CD4-positive, alpha-beta T cell treated with Interleukin-1 beta for 1 hour (primary cell): Measurements from ENCODE around the gene SH3GL3.

ENCODE experiments used
- DNase-seq, 2 donors: peaks; one replicate each; pipeline ENCODE4 v3.0.0-alpha.2; 2020 to 2022

SH3GL3 gene

DNA sequence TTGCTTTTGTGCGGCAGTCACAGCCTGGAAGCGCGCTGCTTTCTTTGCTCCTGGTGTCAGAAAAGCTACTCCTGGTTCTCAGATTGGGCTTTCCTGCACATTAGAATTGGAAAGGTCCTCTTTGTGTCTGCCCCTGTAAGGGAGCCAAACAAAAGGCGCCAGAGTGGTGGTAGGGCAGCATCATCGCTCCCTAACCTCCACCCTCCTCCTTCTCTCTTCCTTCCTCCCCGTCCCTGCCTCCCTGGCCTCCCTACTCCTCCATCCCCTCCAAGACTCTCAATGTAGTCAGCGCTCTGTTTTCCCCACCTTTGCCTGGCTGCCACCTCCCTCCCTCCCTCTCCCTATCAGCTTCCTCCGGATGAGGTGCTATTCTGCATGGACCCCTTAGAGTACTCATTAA, 65.3 kb downstream of the SH3GL3 start:
- no peak for DNase-seq

DNA sequence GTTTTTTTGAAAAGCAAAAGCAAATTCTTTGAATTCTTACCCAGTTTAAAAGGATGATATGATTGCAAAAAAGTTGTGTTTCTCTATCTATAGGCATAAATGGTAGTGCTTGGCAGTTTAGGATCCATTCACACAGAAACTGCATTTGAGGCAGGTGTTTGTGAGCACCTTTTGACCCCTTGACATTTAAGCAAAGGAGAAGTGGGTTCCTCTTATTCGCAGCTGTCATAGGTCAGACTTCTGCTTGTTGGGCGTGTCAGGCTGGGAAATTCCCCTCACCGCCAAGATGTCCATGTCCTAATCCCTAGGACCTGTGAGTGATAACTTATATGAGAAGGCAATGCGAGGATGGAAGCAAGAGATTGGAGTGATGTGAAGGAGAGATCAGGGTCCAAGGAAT, 67.4 kb downstream of the SH3GL3 start:
- no peak for DNase-seq

DNA sequence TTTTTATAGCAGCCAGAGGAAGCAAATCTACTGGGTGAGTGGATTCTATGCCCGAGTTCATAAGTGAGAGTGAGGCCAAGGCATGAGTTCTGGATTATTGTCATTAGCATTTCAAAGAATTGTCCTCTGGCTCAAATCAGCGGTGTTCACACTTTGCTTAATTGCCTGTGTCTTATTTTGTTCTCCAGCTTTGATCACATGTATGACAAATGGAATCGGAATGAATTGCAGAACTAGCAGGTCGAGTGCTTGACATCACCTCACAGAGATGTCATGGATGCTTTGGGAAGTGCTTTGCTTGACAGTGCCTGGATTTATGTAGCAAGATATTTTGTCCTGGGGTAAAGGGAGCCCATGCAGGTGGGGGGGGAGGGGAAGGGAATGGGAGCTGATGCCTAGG, 68.0 kb downstream of the SH3GL3 start:
- DNase-seq, result no peak

DNA sequence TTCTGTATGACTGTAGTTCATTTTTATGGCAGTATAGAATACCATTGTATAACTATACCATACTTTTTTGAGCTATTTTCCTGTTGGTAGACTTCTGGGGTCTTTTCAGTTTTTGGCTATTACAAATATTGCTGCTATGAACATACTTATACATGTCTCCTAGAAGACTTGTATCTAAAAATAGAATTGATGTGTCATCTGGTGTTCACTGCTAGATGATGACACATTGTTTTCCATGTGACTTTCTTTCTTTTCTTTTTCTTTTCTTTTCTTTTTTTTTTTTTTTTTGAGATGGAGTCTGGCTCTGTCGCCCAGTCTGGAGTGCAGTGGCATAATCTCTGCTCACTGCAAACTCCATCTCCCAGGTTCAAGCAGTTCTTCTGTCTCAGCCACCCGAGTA, 69.8 kb downstream of the SH3GL3 start:
- DNase-seq, result no peak

DNA sequence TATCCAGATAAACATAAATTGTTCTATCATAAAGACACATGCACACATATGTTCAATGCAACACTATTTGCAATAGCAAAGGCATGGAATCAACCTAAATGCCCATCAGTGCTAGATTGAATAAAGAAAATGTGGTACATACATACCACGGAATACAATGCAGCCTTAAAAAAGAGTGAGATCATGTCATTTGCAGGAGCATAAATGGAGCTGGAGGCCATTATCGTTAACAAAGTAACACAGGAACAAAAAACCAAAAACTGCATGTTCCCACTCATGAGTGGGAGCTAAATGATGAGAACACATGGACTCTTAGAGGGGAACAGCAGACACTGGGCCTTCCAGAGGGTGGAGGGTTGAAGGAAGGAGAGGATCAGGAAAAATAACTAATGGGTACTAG, 79.2 kb downstream of the SH3GL3 start:
- no peak for DNase-seq

DNA sequence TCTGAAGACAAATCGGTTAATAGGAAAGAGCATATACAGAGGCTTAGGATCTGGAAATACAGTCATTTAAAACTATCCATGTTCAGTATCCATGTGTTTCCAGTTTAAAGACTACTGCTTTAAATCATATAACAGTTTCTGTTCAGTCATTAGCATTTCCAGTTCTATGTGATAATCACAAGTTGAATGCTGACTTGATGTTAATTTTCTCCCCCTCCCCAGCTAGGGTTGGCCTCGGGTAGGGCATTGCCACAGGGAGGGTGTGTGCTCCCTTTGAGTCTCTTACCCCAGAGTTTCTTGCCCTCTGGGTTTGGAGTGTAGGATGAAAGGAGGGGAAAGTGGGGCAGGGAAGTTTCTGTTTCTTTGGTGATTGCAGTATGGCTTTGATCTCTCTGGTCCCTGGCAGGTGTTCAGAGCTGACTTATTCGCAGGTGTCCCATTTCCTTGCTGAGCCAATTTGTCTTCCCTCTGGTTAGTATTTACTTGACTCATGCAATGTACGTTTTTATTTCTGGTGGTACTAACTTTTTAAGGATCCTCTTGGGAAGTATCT, 86.3 kb downstream of the SH3GL3 start:
- no peak for DNase-seq

DNA sequence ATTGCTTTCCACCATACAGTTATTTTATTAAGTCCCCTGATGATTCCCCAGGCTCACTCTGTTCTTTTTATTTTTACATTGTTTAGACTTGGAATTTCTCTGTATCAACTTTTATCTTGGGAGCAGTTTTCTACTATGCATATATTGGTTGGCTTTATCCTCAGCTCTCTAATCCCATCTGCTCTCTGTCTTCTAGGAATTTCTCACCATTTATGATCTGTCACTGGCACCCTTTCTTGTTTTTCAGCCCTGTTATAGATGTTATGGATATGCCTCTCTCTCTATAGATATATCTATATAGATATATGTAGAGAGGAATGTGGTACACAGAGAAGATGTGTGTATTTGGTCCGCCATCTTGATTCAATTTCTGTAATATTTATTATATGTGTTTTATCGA, 90.5 kb downstream of the SH3GL3 start:
- no peak for DNase-seq

DNA sequence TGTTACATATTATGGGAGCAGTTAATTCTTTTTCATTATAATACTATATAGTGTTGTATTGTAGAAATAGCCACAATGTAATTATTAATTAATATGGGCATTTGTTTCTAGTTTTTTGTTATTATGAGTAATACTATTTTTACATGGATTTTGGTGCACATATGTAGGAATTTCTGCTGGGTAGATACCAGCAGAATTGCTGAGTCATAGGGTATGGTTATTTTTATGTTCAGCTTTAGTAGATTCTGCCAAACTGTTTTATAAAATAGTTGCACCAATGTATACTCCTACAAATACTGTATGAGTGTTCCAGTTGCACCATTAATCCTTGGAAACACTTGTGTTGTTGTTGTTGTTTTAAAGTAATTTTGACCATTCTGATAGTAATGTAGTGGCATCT, 91.5 kb downstream of the SH3GL3 start:
- no peak for DNase-seq

DNA sequence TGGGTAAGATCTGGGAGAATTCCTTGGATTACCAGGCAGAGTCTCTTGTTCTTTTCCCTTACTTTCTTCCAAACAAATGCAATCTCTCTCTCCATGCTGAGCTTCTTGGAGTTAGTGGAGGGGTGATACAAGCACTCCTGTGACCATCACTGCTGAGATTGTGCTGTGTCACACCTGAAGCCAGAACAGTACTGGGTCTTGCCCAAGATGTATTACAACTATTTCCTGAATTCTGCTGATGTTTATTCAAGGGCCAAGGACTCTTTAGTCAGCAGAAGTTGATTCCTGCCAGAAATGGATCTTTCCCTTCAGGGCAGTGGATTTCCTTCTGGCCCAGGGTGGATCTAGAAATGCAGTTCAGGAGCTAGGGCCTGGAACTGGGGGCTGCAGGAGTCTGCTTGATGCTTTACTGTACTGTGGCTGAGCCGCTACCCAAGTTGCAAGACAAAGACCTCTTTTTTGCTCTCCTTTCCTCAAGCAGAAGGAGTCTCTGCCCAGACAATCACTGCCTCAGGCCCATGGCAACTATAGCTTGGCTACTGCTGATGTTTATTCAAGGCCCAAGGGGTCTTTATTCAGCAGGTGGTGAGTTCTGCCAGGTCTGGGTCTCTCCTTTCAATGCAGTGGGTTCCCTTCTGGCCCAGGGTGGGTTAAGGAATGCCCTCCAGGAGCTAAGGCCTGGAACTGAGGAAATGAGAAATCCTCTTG, 98.8 kb downstream of the SH3GL3 start:
- no peak for DNase-seq

DNA sequence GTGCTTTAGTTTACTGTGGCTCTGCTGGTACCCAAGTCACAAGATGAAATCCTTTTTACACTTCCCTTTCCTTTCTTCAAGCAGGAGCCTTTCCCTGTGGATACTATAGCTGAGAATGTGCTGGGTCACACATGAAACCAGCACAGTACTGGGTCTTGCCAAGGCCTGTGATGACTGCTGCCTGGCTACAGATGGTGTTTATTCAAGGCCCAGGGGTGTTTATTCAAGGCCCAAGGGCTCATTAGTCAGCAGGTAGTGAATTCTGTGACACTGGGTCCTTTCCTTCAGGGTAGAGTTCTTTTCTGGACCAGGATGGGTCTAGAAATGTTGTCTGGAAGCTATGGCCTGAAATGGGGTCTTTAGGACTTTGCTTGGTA, 99.4 kb downstream of the SH3GL3 start:
- no peak for DNase-seq

DNA sequence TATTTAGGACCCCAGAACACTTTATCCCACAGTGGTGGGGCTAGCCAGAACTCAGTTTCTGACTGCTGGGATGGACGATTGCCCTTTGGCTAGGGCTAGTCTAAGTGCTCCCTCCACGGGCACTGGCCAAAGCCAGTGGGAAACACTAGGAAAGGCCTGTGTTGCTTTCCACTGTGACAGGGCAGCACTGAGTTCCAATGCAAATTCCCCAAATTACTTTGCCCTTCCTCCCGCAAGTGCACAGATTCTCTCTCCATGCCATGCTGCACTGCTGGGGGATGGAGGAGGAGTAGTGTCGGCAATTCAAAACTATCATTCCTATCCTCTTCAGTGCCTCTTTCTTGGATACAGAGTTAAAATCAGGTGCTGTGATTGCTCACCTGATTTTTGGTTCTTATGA, 100.0 kb downstream of the SH3GL3 start:
- DNase-seq, result no peak

DNA sequence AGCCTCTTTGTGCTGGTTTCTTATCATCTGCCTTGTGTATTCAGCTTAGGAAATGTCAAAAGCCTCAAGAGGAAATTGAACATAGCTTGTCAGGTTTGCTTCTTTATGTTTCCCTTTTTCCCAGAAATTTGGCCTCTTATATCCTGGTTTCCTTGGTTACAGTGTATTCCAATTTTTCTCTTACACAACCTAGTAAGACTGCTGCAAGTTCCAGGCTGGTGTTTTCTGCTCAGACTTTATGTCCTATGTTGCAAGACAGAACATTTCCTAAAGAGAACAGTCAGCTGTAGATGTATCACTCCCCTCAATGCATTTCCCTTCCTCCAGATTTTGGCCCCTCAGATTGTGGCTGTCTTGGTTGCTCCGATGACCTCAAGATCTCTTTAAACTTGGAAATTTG, 102.5 kb downstream of the SH3GL3 start:
- no peak for DNase-seq

DNA sequence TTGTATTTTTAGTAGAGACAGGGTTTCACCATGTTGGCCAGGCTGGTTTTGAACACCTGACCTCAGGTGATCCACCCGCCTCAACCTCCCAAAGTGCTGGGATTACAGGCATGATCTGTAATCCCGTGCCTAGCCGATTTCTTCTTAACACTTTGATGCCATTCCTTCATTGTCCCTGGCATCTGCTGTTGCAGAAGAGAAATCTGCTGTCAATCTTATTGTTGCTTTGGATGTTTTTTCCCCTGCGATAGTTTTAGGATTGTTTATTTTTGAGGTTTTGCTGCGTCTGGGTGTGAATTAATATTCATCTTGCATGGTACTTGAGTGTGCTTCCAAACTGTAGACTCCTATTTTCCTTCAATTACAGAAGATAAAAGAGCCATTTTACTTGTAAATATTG, 107.4 kb downstream of the SH3GL3 start:
- DNase-seq, result no peak

DNA sequence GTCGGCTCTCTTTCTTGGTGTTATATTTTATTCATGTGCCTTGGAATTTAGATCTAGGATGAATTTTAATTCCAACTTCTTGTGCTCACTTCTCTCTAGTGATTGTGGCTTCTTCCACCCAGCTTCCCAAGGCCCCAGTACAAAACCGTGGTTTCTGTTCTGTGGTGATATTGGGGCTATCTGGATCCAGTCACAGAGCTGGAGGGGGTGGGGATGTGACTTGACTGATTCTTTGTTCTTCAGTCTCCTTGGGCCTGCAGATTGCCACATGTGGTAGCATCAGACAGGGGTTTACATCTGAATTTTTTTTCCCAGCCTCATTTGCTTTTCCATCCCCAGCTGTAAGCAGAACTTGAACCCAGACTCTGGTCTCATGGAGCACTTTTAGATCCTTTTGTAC, 108.2 kb downstream of the SH3GL3 start:
- no peak for DNase-seq

DNA sequence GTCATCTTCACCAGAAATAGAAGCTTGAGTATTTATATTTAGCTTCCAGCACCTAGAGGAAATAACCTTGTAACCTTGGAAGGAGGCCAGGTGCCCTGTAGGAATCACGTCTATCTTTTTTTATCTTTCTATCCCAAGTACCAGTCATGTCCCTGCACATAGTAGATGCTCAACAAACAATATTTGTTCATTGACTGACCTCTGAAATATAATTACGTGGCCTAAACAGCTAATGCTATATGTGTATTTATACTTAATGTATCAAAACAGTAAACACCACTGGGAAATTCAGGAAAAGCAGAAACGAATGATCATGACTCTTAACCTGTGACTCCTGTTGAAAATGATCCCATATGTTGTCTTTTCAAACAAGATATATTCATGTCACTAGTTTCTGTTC, 108.9 kb downstream of the SH3GL3 start:
- DNase-seq, result no peak

DNA sequence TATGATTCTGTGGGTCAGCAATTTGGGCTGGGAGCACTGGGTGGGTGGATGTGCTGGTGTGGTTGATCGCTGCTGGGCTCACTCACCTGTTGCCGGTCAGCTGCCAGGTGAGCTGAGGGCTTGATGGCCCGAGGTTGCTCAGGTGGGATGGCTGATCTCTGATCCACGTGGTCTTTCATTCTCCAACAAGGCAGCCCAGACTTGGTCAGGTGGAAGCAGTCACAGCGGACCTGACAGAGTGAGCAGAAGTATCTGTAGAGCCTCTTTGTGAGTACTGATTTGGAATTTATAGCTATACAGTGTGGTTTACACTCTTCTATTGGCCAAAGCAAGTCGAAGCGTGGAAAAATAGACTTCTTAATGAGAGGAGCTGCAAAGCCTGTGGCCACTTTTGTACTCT, 109.6 kb downstream of the SH3GL3 start:
- DNase-seq, result no peak

DNA sequence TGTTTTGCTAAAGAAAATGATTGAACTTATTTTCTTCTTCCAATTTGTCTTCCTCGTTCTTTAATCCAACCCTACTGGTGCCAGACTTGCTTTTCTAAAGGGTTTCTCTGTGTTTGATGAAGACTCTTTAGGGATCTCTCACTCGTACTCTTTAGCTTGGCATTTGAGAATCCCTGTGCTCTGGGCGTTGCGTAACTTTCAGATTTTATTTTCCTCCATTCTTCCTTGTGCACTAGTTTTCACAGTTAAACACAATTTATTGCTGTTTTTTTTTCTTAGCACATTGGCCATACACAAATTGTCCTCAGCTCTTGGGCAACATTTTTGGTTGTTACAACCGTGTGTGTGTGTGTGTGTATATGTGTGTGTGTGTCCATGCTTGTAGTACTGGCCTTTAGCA, 111.0 kb downstream of the SH3GL3 start:
- DNase-seq, result no peak

DNA sequence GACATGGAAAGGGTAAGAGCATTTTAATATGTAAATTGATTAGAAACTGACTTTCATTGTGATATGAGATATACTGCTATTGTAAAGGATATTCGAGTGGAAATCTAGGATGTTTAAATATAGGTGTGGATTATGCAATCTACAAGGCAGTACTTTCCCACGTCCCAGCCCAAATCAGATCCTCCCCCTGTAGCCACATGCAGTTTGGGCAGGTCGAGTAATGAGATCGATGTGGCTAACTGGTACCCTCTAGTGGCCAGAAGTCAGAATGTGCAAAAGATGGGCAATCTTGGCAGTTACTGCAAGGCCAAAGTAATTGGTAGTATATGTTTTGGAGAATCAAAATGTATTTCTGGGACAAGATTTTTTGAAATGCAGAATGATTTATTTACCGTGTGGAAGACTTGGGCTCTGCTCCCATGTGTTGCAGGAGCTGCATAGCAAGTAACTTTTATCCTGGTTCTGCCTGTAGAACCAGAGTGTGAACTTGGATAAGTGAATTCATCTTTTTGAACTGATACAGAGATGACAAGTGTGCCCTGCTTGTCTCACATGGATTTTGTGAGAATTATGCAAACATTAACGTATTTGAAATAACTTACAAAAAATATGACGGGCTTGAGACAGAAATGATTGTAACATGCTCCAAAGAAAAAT, 112.3 kb downstream of the SH3GL3 start:
- peak; percentile 10 to 33 for DNase-seq

DNA sequence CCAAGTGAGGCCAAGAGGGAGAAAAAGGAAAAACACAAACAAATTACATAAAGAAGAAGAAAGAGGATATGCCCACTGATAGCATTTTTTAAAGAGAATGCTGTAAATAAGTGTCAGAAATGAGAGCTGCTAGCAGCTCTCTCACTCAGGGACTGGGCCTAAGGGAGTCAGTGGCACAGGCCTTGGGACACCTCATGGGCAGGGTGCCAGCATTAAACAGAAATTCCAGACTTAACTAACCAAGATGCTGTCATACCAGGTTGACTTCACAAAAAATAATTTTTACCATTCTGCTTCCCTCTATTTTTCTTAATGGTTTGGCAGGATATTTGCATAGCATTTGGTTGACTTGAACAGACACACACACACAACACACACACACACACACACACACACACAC, 114.5 kb downstream of the SH3GL3 start:
- DNase-seq, result no peak

DNA sequence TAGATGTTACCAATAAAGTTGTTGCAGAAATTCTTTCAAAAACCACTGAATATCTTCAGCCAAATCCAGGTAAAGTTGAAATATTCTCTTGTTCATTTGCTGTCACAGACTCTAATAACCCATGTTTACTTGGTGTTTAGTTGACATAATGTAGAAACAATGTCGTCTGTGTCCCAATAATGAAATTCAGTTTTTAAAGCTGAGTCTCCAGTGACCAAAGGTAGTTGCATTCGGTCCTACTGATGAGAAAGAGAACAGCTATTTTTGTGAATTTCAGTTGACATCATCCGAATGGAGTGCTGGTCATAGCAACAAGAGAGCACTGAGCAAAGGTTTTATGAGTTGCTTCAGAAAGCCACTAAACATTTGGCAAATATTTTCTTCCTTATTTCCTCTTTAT, 118.0 kb downstream of the SH3GL3 start:
- no peak for DNase-seq

DNA sequence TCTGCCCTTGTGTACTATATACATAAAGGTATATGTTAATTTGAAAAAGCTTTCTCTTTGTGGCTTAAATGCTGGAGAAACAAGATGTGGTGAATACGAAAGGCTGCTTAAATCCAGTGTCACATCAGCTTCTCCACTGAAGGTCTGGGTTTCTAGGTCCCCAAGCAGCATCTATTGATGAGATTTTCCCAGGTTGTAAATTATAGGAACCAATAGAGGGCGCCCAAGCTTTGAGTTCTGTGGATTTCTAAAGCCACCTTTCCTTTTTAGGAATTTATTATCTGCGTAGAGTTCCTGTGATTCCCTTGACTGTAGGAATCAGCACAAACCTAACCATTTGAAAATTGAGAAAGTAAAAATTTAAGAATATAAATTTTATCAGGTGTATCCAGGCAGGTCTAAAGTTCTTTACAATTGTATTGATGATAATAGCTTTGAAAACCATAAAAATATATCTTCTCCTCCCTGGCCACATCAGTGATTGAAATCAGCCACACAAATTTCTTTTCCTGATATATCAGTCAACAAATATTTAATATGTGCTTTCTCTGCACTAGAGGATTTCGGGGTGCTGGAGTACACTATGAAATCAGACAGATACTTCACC, 118.5 kb downstream of the SH3GL3 start:
- DNase-seq, result no peak

DNA sequence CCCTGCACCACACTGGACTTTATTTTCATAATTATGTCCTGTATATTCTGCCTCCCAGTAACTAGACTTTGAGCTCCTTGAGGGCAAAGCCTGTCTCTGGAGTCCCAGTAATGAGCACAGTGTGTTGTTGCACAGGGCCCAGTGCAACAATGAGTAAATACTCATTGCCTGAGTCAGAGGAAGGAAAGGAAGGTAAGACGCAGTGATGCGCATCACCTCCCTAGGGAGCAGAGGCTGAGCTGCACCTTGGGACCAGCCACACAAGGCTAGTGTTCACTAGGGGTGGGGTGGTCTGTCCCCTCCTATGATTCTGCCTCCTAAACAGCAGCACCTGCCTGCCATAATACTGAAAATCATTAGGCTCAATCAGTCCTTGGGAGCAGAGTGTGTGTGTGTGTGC, 120.2 kb downstream of the SH3GL3 start:
- DNase-seq, result no peak

DNA sequence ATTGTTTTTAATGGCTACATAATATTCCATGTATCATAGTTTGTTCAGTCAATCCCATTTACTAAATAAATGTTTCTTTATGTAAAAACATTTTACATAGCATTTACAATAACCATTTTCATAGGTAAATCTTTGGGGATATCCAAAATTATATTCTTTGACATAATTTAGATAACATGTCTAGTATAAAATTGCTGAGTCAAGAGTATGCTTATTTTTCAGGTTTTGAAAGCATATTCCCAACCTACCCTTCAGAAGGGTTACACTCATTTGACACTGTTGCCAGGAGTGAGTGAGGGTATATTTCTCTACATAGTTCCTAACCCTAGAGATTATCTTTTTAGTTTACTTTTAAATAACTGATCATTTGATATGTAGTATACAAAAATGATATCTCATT, 122.2 kb downstream of the SH3GL3 start:
- no peak for DNase-seq

DNA sequence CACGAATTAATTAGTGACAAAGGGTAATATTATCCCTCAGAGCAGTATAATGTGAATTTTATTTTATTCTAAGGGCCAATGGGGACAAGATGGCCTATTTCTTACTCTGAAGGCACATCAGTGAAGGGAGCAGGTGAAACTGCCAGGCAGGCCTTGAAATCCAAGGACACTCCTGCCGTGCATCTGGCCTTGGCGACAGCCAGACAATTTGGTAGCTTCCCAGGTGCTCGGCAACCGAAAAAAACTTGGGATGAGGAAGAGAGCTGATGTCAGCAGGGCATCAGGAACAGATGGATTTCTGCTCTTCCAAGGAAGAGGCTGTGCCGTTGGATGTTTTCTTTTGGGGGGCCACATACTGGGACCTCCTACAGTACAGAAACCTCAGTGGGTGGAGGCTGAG, 123.6 kb downstream of the SH3GL3 start:
- no peak for DNase-seq
